HG02678 (cell line): ENCODE measurements around the gene TPPP2.
"Not testable (repeated sequence)": the region's sequence is repeated elsewhere in the genome, so short reads cannot be mapped to it uniquely, and the experiment has no call there.

ENCODE experiments used
- ATAC-seq: cut with Tn5 transposase; IDR thresholded peaks from one replicate; pipeline ENCODE4 v1.9.1; 2021; ENCODE audit warnings: mild to moderate bottlenecking, moderate library complexity; ENCODE audit not compliant: unreplicated experiment

Gene TPPP2

DNA sequence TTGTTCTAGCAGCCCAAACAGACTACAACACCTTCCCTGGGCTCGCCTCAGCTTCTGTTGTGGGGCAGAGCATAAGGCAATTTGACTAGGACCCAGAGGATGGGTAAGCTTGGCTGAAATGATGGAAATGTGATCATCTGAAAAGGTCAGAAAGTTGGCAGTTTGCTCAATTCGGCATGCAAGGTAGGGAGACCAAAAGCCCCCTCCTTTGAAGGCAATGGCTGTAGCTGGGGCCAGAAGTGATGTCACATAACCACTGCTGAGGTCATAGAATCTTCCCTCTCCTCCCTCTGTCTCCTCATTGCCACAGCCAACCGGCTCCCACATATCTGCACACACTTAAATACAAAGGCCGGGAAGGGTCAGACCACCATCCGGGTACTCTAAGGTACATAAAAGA, at the start of gene TPPP2:
Gene TPPP2 (plus strand): TSS at position 301 of the 400 bp plus-strand sequence. CDS start 365 bp downstream, outside the sequence.
- ATAC-seq: no peak

GRCh38 chr14:20980906-20981305, 49.1 kb upstream of the TPPP2 start:
- ATAC-seq: no peak

- no peak for ATAC-seq
Measured at GRCh38 chr14:20982646-20983369, 47.2 kb upstream of the TPPP2 start.

- ATAC-seq: not testable (repeated sequence)
Measured at GRCh38 chr14:20985650-20986049, 44.4 kb upstream of the TPPP2 start.

- ATAC-seq: no peak
Measured at GRCh38 chr14:20986811-20987210, 43.2 kb upstream of the TPPP2 start.

GRCh38 chr14:20988717-20989470, 41.1 kb upstream of the TPPP2 start:
- no peak for ATAC-seq

- no peak for ATAC-seq
Measured at GRCh38 chr14:20989471-20989786, 40.6 kb upstream of the TPPP2 start.

GRCh38 chr14:20989787-20990600, 40.0 kb upstream of the TPPP2 start, which contains the start of gene METTL17:
Gene METTL17, plus strand, starts transcription at chr14:20989980. Its CDS starts 23 bp downstream, at chr14:20990003.
- peak; percentile 97 for ATAC-seq

- ATAC-seq: no peak
Measured at GRCh38 chr14:20996521-20996920, 33.5 kb upstream of the TPPP2 start.

DNA sequence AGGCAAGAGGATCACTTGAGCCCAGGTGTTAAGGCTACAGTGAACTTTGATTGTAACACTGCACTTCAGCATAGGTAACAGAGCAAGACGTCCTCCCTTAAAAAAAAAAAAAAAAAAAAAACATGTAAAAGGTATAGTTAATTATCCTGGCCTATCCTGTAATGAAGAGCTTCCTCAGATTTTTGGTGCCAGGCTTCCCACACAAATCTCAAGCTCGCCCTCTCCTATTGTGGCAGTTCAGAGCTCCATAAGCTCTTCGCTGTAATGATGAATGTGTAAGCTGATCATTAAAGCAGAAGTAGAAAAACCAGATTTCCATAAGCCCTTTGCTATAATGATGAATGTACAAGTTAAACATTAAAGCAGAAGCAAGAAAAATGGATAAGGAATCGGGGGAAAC, 32.9 kb upstream of the TPPP2 start:
- ATAC-seq: no peak

DNA sequence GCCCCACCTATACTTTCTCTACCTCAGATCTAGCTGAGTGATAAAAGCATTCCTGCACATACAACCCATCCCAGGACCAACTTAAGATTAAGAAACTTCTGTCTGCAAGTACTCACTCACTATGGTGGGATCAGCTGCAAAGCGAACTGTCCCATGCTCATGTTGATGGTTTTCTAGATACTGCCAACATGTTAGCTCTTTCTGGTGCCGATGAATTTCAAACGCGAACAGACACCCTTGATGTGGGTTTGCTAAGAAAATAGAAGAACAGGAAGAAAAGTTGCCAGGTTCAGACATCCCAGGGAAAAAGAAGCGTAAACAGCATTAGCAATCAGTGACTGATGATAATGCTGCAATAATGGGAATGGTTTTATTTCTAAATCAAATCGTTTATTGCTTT, 32.5 kb upstream of the TPPP2 start:
- ATAC-seq: no peak

GRCh38 chr14:20998139-20998538, 31.9 kb upstream of the TPPP2 start:
- no peak for ATAC-seq

- no peak for ATAC-seq
Measured at GRCh38 chr14:20998674-20999366, 31.2 kb upstream of the TPPP2 start, which contains the start of gene SLC39A2. Gene SLC39A2, plus strand, starts transcription at chr14:20999293. Its CDS starts 154 bp downstream, at chr14:20999447.

DNA sequence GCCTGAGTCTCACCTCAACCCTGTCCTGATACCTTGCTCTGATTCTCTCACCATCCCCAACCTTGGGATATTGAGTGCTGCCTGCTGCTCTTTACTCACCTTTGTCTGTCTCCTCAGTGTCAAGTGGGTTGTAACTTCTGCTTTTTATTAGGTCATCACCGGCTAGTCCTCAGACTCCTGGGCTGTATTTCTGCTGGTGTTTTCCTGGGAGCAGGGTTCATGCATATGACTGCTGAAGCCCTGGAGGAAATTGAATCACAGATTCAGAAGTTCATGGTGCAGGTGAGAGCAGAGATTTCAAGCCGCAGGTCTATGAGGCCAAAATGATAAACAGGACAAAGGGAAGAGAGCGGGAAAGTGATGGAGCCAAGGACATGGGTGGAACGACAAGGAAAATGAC, 30.4 kb upstream of the TPPP2 start:
- ATAC-seq: no peak

DNA sequence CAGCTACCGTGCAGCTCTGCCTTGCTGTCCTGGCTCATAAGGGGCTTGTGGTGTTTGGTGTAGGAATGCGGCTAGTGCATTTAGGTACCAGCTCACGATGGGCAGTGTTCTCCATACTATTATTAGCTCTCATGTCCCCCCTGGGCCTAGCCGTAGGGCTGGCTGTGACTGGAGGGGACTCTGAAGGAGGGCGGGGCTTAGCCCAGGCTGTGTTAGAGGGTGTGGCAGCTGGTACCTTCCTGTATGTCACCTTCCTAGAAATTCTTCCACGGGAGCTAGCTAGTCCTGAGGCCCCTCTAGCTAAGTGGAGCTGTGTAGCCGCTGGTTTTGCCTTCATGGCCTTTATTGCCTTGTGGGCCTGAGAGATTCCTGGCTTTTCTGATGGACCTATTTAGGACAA, 28.8 kb upstream of the TPPP2 start:
- ATAC-seq: no peak

GRCh38 chr14:21003788-21004346, 26.1 kb upstream of the TPPP2 start:
- no peak for ATAC-seq

- not testable (repeated sequence) for ATAC-seq
Measured at GRCh38 chr14:21009721-21010120, 20.3 kb upstream of the TPPP2 start.

DNA sequence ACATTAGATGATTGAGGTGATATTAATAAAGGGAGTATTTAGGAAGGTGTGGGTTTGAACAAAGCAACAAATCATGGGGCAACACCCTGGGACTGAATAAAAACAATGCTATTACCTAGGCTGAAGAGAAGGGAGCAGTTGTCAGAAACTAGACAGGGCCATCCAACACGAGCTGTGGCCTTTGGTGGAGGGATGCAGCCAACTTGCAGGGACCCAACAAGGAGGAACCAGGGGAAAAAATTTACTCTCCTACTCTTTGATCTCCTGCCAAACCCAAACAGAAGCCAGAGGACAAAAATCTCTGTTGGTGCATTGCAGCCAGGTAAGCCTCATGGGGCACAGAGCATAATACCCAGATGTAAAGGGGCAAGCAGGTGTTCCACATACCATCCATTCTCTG, 18.9 kb upstream of the TPPP2 start:
- no peak for ATAC-seq

GRCh38 chr14:21014761-21015190, 15.2 kb upstream of the TPPP2 start:
- ATAC-seq: no peak

DNA sequence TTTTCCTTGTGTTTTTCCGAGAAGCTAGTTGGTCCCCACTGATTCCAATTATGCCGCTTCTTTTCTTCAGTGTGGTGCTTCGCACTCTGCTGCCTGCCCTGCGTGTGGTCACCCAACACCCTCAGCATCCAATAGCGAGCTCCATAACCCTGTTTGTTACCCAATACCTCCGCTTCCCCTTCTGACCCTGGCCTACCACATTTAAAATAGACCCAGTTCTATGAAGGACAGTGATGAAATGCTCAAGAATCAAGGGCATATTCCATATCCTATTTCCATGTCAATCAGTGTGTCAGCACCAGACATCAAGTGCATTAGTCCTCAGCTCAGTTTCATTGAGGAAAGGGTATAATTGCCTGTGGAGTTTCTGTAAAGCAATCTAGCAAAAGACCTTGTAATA, 14.7 kb upstream of the TPPP2 start:
- ATAC-seq: no peak
